ENCODE measurements around the gene MAU2.

Gene MAU2

GRCh38 chr19:19403373-19403901 is 82.8 kb downstream of the MAU2 start:
- intact Hi-C loops (cut with DNase I) = no loop called here
- DNase-seq = peak in 1 of 42 donors; percentile 46

DNA sequence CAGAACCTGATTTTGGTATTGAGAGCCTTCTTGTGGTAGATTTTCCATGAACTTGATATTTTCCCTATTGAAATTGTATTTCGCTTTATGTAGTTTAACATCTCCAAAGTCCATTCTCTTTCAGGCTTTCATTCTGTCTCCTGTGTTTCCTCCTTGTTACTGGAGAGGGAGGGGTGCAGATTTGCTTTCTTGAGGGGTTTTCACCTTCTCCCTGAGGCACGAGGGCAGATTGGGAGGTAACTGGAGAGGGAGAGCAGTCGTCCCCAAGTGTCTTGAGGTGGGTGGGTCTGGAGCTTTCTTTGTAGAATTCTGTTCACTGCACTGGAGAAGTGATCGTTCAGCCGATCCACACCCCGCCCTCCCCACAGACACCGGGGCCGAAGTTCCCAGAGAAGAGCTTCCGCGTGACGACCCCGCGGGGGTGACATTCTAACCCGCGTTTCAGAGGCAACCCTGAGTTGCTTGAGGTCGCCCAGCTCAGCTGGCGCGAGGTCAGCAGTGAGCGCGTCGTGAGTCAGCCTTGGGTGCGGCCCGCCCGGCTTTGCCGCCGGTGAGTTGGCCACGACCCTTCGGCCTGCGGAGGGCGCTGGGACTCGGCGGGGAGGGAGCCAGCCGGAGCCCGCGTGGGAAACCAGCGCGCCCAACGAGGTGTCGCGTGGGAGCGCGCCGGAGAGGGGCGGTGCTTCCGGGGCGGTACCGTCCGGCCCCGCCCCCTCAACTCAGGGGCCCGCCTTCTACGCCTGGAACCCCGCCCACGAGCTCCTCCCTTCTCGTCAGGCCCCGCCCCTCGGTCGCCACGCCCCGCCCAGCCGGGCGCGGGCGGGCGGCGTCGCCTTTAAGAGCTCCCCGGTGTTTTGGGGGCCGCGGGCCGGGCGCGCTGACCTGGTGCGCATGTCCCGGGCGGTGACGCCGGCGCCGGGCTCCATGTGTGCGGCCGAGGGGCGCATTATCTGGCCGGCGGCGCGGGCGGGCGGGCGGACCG is 84.5 kb downstream of the MAU2 start, which contains the start of gene GATAD2A:
Gene GATAD2A (plus strand): TSS at position 797 of the 982 bp plus-strand sequence. CDS start 59,671 bp downstream, outside the sequence.
- DNase-seq = peak; percentile 84 to 98 (median 96)
- intact Hi-C loops (cut with DNase I) = no loop called here

DNA sequence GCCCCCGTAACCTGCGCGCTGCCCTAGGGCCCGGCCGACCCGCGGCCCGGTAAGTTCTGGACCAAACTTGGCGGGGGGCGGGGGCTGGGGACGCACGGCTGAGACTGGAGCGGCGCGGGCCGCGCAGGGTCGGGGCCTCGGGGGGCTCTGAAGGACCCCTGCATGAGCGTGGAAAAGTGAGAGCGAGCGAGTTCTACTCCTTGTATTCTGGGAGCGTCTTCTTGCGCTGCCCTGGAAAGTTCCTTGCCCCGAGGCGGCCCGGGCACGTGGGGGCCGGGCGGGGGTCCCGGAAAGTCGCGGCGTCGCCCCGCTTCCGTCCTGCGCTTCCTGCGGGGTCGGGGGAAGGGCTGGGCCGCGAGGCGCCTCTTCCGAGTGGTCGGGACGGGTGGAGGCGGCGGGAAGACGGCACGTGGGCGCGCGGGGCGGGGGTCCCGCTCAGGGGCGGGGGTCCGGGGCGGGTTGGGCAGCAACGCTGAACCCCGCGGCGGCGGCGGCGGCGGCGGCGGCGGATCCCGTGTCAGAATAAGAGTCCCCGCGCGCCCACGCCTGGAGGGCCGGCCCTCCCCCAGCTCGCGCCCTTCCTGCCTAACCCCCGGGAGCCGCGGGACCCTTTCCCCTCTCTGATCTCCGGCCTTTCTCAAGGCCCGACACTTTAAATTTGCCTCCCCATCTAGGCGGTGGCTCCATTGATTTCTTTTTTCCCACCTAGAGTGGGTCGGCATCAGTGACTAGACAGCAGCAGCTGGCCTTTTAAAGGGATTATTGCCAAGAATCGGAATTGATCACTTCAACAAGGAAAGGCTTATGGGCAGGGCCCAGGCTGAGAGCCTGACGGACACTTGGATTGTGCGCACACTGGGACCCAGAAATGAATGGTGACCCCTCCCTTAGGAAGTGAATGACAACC is 85.6 kb downstream of the MAU2 start:
- intact Hi-C loops (cut with DNase I) = no loop called here
- peak in 24 of 42 donors; percentile 12 to 60 (median 30) for DNase-seq

DNA sequence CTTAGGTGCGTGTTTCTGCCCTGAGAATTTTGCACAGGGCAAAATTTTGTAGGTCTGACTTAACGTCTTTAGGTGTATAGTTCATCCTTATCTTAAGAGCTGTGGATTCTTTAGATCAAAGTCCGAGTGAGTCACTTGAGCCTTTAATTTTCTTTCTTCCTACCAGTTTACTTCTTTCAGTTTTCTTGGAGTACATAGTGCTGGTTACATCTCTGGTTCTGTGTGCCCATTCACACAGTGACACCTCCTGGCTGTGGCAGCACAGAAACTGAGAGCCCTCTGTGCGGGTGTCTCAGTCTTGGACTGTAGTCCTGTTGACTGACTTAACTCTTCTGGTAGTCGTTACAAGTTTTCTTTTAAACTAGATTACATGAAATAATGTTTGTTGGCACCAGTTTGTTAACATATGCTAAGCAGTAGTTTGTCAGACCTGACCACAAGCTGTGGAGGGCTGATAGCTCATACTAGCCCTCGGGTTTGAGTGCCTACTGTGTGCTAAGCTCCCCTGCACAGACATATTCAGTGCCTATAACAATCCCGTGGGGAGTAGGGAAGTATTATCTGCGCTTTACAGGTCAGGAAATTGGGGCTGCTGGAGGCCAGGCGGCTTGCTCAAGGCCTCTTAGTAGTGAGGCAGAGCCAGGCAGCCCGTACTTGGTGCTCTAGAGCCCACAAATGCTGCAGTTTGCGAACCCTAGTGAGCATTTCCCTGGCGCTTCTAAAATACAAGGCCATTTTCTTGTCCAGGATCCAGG is 86.4 kb downstream of the MAU2 start:
- intact Hi-C loops (cut with DNase I) = no loop called here
- peak in 36 of 42 donors; percentile 20 to 79 (median 48) for DNase-seq

DNA sequence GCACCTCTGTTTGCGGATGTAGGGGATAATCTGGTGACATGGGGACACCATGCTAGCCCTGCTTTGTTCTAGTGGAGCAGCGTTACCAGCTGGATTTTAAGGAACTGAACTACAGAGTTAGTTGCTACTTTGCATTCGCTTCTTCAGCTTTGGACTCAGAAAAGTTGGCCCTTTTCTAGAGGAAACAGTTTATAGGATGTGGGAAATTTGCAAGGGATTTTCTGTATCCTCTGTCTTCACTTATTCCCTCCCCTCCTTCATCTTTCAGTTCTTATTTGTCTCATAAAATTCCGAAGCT is 87.0 kb downstream of the MAU2 start:
- DNase-seq = no peak
- intact Hi-C loops (cut with DNase I) = no loop called here
